B cell (primary cell): Measurements from ENCODE around the gene TXNDC11. TPM values are rescaled to one million over a fixed set of nuclear protein-coding genes. Genes with fewer than 3 reads are reported as not detected.

Experiments
- ATAC-seq: fragments of 200-7000 bp; cut with Tn5 transposase; one replicate; pipeline ENCODE4 v1.10.0; 2021; ENCODE audit warnings: low read depth, mild to moderate bottlenecking, moderate number of reproducible peaks, moderate library complexity
- CTCF ChIA-PET: fragments of 350-600 bp; sonication (Branson Sonifier 250); formaldehyde crosslinking; loops from one replicate; lab custom pipeline; 2021; ENCODE audit warnings: antibody characterized with exemption, inconsistent platforms; lab: Charles Lee
- POLR2A ChIA-PET: fragments of 350-600 bp; sonication (Branson Sonifier 250); formaldehyde crosslinking; loops from one replicate; lab custom pipeline; 2021; ENCODE audit warnings: antibody characterized with exemption; lab: Charles Lee
- DNase-seq: peaks from one replicate; pipeline ENCODE4 v3.0.0; 2013
- H2AFZ ChIP-seq: 2 replicates; pipeline ENCODE4 v1.6.1; 2012; ENCODE audit warnings: mild to moderate bottlenecking, low read depth, low read length; ENCODE audit not compliant: insufficient read depth, poor library complexity, severe bottlenecking
- H3K27ac ChIP-seq, 2 donors: 1 replicate in 1 of 2; 2 replicates in 1 of 2; pipeline ENCODE4 v1.5.1; 2012 to 2013; ENCODE audit warnings: low read length in 2 of 2, mild to moderate bottlenecking in 2 of 2, moderate library complexity in 1 of 2
- H3K27me3 ChIP-seq, 4 experiments: fragments of 200-600 bp in 1 of 4; sonication (generic) in 1 of 4; replicated peaks in 1 of 4; 1 replicate in 2 of 4; 2 replicates in 2 of 4; pipeline versions ENCODE4 v1.6.1 to v1.7.0; 2013 to 2016; ENCODE audit warnings: low read length in 3 of 4, mild to moderate bottlenecking in 2 of 4, mixed read lengths in 1 of 4, moderate library complexity in 1 of 4; ENCODE audit not compliant: insufficient read depth in 4 of 4, control insufficient read depth in 3 of 4; ENCODE audit errors: control extremely low read depth in 1 of 4
- H3K36me3 ChIP-seq, 2 experiments: replicated peaks in 1 of 2; 1 replicate in 1 of 2; 2 replicates in 1 of 2; pipeline versions ENCODE4 v1.6.1 to v1.7.1; 2013; ENCODE audit warnings: low read length in 1 of 2; ENCODE audit not compliant: insufficient read depth in 2 of 2, control insufficient read depth in 1 of 2; ENCODE audit errors: control extremely low read depth in 1 of 2, extremely low read depth in 1 of 2
- H3K4me1 ChIP-seq, 2 donors: fragments of 200-600 bp in 1 of 2; sonication (generic) in 1 of 2; 1 replicate in 1 of 2; 2 replicates in 1 of 2; pipeline versions ENCODE4 v1.5.1 to v1.6.1; 2013 to 2017; ENCODE audit warnings: low read length in 2 of 2; ENCODE audit not compliant: control insufficient read depth in 2 of 2, insufficient read depth in 2 of 2
- H3K4me2 ChIP-seq: replicated peaks from 2 replicates; pipeline ENCODE3; 2012; ENCODE audit warnings: mild to moderate bottlenecking, low read depth, low read length; ENCODE audit not compliant: poor library complexity, severe bottlenecking
- H3K4me3 ChIP-seq, 5 experiments: fragments of 200-600 bp in 1 of 5; sonication (generic) in 1 of 5; 1 replicate in 3 of 5; 2 replicates in 2 of 5; pipeline versions ENCODE4 v1.5.1 to v1.7.0; 2011 to 2016; ENCODE audit warnings: low read length in 4 of 5, mild to moderate bottlenecking in 4 of 5, low read depth in 2 of 5, control low read depth in 1 of 5, moderate library complexity in 1 of 5; ENCODE audit not compliant: insufficient read depth in 1 of 5; ENCODE audit errors: control extremely low read depth in 1 of 5, extremely low read depth in 1 of 5
- H3K79me2 ChIP-seq: fragments of 200-600 bp; sonication (generic); one replicate; pipeline ENCODE4 v1.6.0; 2016; ENCODE audit warnings: low read length; ENCODE audit not compliant: control insufficient read depth, insufficient read depth
- H3K9ac ChIP-seq: fragments of 200-600 bp; sonication (generic); 2 replicates; pipeline ENCODE4 v1.6.1; 2017; ENCODE audit warnings: mild to moderate bottlenecking, low read length, moderate library complexity
- H3K9me3 ChIP-seq, 3 donors: one replicate each; pipeline versions ENCODE4 v1.6.1 to v1.7.1; 2013; ENCODE audit warnings: low read length in 2 of 3; ENCODE audit not compliant: control insufficient read depth in 2 of 3, insufficient read depth in 1 of 3; ENCODE audit errors: control extremely low read depth in 1 of 3
- H4K20me1 ChIP-seq: 2 replicates; pipeline ENCODE4 v1.6.0; 2012; ENCODE audit warnings: mild to moderate bottlenecking, low read length; ENCODE audit not compliant: insufficient read depth, control insufficient read depth, poor library complexity, severe bottlenecking
- H3K27ac Mint-ChIP-seq: one replicate; pipeline ENCODE4 v1.8.0; 2021; ENCODE audit warnings: mixed read lengths
- H3K27me3 Mint-ChIP-seq: one replicate; pipeline ENCODE4 v1.8.0; 2021; ENCODE audit warnings: mixed read lengths
- H3K4me1 Mint-ChIP-seq: one replicate; pipeline ENCODE4 v1.8.0; 2021; ENCODE audit warnings: mixed read lengths
- H3K4me3 Mint-ChIP-seq: one replicate; pipeline ENCODE4 v1.8.0; 2021; ENCODE audit warnings: mixed read lengths
- H3K9me3 Mint-ChIP-seq: one replicate; pipeline ENCODE4 v1.8.0; 2022; ENCODE audit warnings: mixed read lengths; ENCODE audit not compliant: insufficient read depth
- EZH2 ChIP-seq: IDR thresholded peaks from 2 replicates; pipeline ENCODE4 v1.6.1; 2012; ENCODE audit warnings: borderline replicate concordance, low read depth, mild to moderate bottlenecking, moderate library complexity, low read length; ENCODE audit not compliant: insufficient read depth, poor library complexity, severe bottlenecking
- WGBS: methylation state at CpG from one replicate; pipeline ENCODE4 v1.1.5; 2013; ENCODE audit warnings: missing lambda C conversion rate; ENCODE audit not compliant: insufficient coverage; 5-methylcytosine and 5-hydroxymethylcytosine counted together
- intact Hi-C: fragments of 100-400 bp; cut with micrococcal nuclease; formaldehyde crosslinking; loops from one replicate; pipeline ENCODE4 v1.10.0; 2022
- polyA plus RNA-seq: library from polyadenylated mRNA; depleted of rRNA; stranded (reverse); fragments of >200 nt; gene quantifications from 2 replicates; pipeline ENCODE4 v1.2.3, GENCODE V29; 2012
- total RNA-seq, 2 donors: library from RNA; stranded (reverse); fragments of 120-200 nt in 1 of 2; gene quantifications; 1 replicate in 1 of 2; 2 replicates in 1 of 2; pipeline versions ENCODE4 v1.2.3 to v1.2.4, GENCODE V29; 2013 to 2022
- TF ChIP-seq, protein P1 (sequence below): fragments of 200-600 bp; IDR thresholded peaks from one replicate; pipeline ENCODE4 v1.8.0; 2022; ENCODE audit warnings: antibody characterized with exemption, mild to moderate bottlenecking

The TXNDC11 gene
- total and polyA plus RNA-seq, 2 donors (not counting 1 experiment from before 2014, with no cell fraction given), result 50.2 to 76.9 TPM

DNA sequence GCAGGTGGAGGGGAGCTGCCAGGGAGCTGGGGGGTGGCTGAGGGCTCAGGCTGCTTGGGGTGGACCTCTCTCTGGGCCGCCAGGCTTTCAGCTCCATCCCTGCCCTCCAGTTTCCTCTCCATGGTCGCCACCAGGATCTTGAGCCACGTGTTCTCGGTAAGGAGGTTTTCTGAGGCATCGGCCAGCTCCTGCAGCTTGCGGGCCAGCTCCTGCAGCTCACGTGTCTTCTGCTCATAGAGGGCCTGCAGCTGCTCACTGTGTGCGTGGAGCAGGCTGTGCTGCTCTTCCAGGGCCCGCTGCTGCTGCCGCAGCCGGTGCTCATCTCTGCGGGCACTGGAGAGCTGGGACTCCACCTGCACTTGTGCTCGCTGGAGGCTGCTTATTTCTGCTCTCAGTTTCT lies 63.4 kb downstream of the TXNDC11 start:
- Histone ChIP-seq H2AFZ (no peak overlapping the region), H3K4me1 (peaks cover 93 to 100% of the 10 kb centered on the region in 2 donors), H3K9ac (no peak overlapping the region), H3K27me3 (no peaks in the 10 kb centered on the region), H3K79me2 (peaks cover 60% of the 10 kb centered on the region), H3K4me2 (peak overlapping the region; percentile 67), H4K20me1 (peaks cover 51% of the 10 kb centered on the region), H3K9me3 (no peaks in the 10 kb centered on the region), H3K27ac (peak overlapping the region; percentile 62 to 99), H3K36me3 (peaks cover 0 to 60% of the 10 kb centered on the region in 2 experiments), H3K4me3 (no peak overlapping the region)
- DNase-seq (no peak), ATAC-seq (no peak)
- ChIA-PET POLR2A (interaction anchor here (0.6 to 0.9 kb wide), 2 partner anchors 10 to 60 kb away, joined by 3 read pairs; no protein-coding TSS in a partner anchor), CTCF (interaction anchor here (1.5 to 3.6 kb wide), 3 partner anchors 10 to 35 kb away, joined by 3 to 15 read pairs (median 8); no protein-coding TSS in a partner anchor)
- peaks cover 98% of the 10 kb centered on the region for H3K4me1 Mint-ChIP-seq
- TF ChIP-seq, protein P1, sequence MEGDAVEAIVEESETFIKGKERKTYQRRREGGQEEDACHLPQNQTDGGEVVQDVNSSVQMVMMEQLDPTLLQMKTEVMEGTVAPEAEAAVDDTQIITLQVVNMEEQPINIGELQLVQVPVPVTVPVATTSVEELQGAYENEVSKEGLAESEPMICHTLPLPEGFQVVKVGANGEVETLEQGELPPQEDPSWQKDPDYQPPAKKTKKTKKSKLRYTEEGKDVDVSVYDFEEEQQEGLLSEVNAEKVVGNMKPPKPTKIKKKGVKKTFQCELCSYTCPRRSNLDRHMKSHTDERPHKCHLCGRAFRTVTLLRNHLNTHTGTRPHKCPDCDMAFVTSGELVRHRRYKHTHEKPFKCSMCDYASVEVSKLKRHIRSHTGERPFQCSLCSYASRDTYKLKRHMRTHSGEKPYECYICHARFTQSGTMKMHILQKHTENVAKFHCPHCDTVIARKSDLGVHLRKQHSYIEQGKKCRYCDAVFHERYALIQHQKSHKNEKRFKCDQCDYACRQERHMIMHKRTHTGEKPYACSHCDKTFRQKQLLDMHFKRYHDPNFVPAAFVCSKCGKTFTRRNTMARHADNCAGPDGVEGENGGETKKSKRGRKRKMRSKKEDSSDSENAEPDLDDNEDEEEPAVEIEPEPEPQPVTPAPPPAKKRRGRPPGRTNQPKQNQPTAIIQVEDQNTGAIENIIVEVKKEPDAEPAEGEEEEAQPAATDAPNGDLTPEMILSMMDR, result no peak
- no peak for TF ChIP-seq EZH2
- no peak overlapping the region for H3K4me3 Mint-ChIP-seq
- 94% methylated on average over 13 of the region's 13 CpGs for WGBS
- H3K9me3 Mint-ChIP-seq, result no peaks in the 10 kb centered on the region
- no peaks in the 10 kb centered on the region for H3K27me3 Mint-ChIP-seq
- H3K27ac Mint-ChIP-seq, result peak overlapping the region; percentile 91
- intact Hi-C loops, result loop anchor here (5.0 kb wide), 1 partner anchor 33 kb away; no protein-coding TSS in a partner anchor
